Measurements from ENCODE around the gene HOXB9.
A peak's percentile ranks its signal among the peaks of the same experiment; 100 is the strongest.

HOXB9 gene

DNA sequence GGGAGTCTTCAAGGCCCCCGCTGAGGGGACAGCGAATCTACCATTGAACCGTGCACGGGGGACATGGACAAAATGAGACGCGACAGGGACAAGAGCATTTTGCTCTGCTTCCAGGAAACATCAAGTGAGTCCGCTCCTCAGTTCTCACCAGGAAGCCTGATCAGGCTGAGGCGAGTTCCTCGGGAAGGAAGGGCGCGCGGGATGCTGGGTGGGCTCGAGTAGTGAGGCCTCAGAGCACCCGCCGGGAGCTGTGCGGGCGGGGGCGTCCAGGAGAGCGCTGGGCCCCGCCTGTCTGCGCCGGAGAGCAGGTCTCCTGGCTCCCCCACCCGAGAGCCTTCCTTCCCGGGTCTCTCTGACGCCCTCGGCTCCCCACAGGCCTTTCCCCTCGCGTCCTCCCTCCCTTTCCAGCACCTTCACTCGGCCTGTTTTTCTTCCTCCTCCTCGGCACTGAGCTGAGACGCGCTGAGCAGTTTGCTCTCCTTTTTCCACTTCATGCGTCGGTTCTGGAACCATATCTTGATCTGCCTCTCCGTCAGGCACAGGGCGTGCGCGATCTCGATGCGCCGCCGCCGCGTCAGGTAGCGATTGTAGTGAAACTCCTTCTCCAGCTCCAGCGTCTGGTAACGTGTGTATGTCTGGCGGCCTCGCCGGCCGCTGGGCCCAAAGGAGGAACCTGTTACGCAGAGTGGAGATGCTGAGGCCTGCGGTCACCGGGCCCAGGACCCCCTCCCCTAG lies 30.0 kb downstream of the HOXB9 start:
- no peaks in the 10 kb centered on the region for H3K36me3 ChIP-seq (ENCODE audit: insufficient read depth)

DNA sequence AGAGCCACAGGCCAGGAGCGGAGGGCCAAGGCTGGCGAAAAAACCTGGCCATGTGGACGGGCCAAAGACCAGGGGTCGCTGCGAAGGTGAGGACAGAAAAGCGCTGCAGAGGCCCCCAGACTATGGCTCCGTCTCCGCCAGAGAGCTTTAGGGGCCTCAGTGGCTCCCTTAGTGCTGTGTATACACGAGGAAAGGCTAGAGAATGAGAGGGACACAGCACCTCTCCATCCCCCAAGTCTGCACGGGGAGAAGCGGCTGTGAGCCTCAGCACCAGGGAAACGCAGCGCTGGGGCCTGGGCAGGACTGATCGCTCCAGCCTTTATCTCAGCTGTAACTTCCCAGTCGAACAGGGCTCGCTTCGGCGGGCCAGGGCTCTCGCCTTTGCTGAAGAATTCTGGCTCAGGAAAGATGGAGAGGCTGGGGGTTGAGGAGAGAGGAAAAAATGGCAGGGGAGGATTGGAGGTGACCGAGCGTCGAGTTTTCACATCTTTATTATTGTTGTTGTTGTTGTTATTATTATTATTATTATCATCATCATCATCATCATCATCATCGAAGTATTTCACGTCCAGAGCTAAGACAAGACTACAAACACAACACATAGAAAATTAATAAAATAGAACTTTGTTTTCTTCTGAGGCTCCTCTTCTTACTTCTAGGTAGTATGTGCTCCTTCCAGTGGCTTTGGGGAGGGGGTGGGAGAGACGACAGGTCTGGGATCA lies 30.7 kb downstream of the HOXB9 start:
- Histone ChIP-seq H3K4me2 (no peak overlapping the region), H3K9ac (no peak overlapping the region), H3K27me3 (ENCODE audit: insufficient read depth, low read depth) (peaks cover 38% of the 10 kb centered on the region), H4K20me1 (ENCODE audit: insufficient read depth) (no peaks in the 10 kb centered on the region), H3K27ac (no peak overlapping the region), H3K79me2 (ENCODE audit: insufficient read depth, low read depth) (no peaks in the 10 kb centered on the region), H3K36me3 (ENCODE audit: insufficient read depth) (no peaks in the 10 kb centered on the region), H3K4me1 (ENCODE audit: low read depth, poor library complexity, severe bottlenecking) (peaks cover 5% of the 10 kb centered on the region), H2AFZ (ENCODE audit: low read depth) (no peak overlapping the region), H3K4me3 (IDR thresholded peaks at IDR 0.05; ENCODE audit: insufficient read depth, low read depth, low read length) (no peak overlapping the region)
- TF ChIP-seq CTCF (conservative IDR thresholded peaks at IDR 0.05; ENCODE audit: low read depth, low read length): no peak

More for the DNA sequence above, 30.0 kb downstream of the HOXB9 start:
- H3K79me2 ChIP-seq (ENCODE audit: insufficient read depth, low read depth): no peaks in the 10 kb centered on the region
- H4K20me1 ChIP-seq (ENCODE audit: insufficient read depth): no peaks in the 10 kb centered on the region
- H3K27ac ChIP-seq: no peak overlapping the region
- peaks cover 5% of the 10 kb centered on the region for H3K4me1 ChIP-seq (ENCODE audit: low read depth, poor library complexity, severe bottlenecking)
- peaks cover 45% of the 10 kb centered on the region for H3K27me3 ChIP-seq (ENCODE audit: insufficient read depth, low read depth)
- H3K9ac ChIP-seq: no peak overlapping the region
- TF ChIP-seq CTCF (conservative IDR thresholded peaks at IDR 0.05; ENCODE audit: low read depth, low read length): no peak
- H3K4me3 ChIP-seq (IDR thresholded peaks at IDR 0.05; ENCODE audit: insufficient read depth, low read depth, low read length): no peak overlapping the region
- H2AFZ ChIP-seq (ENCODE audit: low read depth): no peak overlapping the region
- no peak overlapping the region for H3K4me2 ChIP-seq

- no peak for TF ChIP-seq CTCF (conservative IDR thresholded peaks at IDR 0.05; ENCODE audit: low read depth, low read length)
- Histone ChIP-seq H3K27me3 (ENCODE audit: insufficient read depth, low read depth) (peaks cover 31% of the 10 kb centered on the region), H3K4me3 (IDR thresholded peaks at IDR 0.05; ENCODE audit: insufficient read depth, low read depth, low read length) (no peak overlapping the region), H4K20me1 (ENCODE audit: insufficient read depth) (no peaks in the 10 kb centered on the region), H3K9ac (no peak overlapping the region), H3K79me2 (ENCODE audit: insufficient read depth, low read depth) (no peaks in the 10 kb centered on the region), H3K36me3 (ENCODE audit: insufficient read depth) (no peaks in the 10 kb centered on the region), H3K4me2 (no peak overlapping the region), H2AFZ (ENCODE audit: low read depth) (0 out of 2 replicates have a peak overlapping the region, but pooled peaks have one; percentile 79), H3K4me1 (ENCODE audit: low read depth, poor library complexity, severe bottlenecking) (peaks cover 5% of the 10 kb centered on the region), H3K27ac (no peak overlapping the region)
These were observed 31.4 kb downstream of the HOXB9 start for GRCh38 chr17:48594538-48595277.

- peak; percentile 75 for TF ChIP-seq CTCF (conservative IDR thresholded peaks at IDR 0.05; ENCODE audit: low read depth, low read length)
- Histone ChIP-seq H3K4me2 (peak overlapping the region; percentile 47), H3K27ac (no peak overlapping the region), H3K79me2 (ENCODE audit: insufficient read depth, low read depth) (no peaks in the 10 kb centered on the region), H3K27me3 (ENCODE audit: insufficient read depth, low read depth) (peaks cover 25% of the 10 kb centered on the region), H3K4me1 (ENCODE audit: low read depth, poor library complexity, severe bottlenecking) (peaks cover 5% of the 10 kb centered on the region), H3K4me3 (IDR thresholded peaks at IDR 0.05; ENCODE audit: insufficient read depth, low read depth, low read length) (no peak overlapping the region), H2AFZ (ENCODE audit: low read depth) (peak overlapping the region; percentile 79), H4K20me1 (ENCODE audit: insufficient read depth) (no peaks in the 10 kb centered on the region), H3K36me3 (ENCODE audit: insufficient read depth) (no peaks in the 10 kb centered on the region), H3K9ac (no peak overlapping the region)
These were observed 32.2 kb downstream of the HOXB9 start for GRCh38 chr17:48593840-48594537.
